ENCODE data around the gene CDH11. TPM values are rescaled to one million over a fixed set of nuclear protein-coding genes. Genes with fewer than 3 reads are reported as not detected.

The CDH11 gene
- total and polyA plus RNA-seq, 10 of the 15 experiments (the other 5 are each of a cell fraction or from before 2014, with no cell fraction given), result 0.31 to 9.7 (median 0.87) TPM

DNA sequence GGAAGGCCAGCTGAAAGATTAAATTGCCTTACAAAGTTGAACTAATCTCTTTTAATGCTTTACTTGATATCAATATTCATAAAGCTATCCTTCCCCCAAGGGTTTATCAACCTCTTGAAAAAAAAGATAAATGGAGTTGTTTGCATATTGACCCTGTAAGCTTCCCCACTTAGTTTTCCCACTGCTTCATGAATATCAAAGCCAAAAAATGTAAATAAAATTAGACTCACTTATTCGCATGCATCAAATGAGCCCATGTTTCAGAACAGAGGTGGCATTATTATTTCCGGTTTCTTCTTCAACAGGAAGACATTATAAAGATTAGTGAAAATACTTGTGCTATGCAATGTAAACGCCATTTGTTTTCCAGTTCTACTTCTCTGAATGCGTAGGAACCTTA, 150.7 kb downstream of the CDH11 start (continued):
- no peak for TF ChIP-seq EP300 (IDR thresholded peaks at IDR 0.05; ENCODE audit: borderline replicate concordance in 1 of 2, control insufficient read depth in 1 of 2, low read depth in 2 of 2, low read length in 2 of 2)
- no peak for TF ChIP-seq STAT1 (conservative IDR thresholded peaks at IDR 0.05)
- no peak for TF ChIP-seq FOXK2 (IDR thresholded peaks at IDR 0.05)
- TF ChIP-seq NFIC (IDR thresholded peaks at IDR 0.05; ENCODE audit: low read depth, low read length), result no peak

DNA sequence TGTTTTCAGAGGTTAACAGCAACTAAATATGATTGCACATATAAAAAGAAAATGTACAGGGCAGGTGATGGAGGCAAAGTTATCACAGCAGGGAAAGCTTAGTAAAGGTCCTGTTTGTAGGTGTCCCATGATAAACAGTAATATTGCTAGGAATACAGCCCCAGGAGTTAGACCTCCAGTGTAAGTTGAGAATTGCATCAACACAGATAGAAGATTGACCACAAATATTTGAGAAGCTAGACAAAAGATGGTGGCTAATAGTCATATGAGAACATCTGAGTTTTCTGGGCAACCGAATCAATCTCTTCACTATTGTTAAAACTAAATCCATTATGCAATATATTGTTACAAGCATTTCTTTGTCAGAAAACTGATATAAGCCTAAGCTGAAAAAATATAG, 152.6 kb downstream of the CDH11 start:
- Histone ChIP-seq H3K4me3 (no peak overlapping the region), H2AFZ (ENCODE audit: control insufficient read depth, low read depth, low read length) (no peak overlapping the region), H3K36me3 (ENCODE audit: control insufficient read depth in 2 of 2, insufficient read depth in 2 of 2, low read length in 1 of 2) (no peaks in the 10 kb centered on the region), H3K4me2 (ENCODE audit: control insufficient read depth, insufficient read depth) (no peak overlapping the region), H3K27me3 (replicated peaks in 1 of 2; ENCODE audit: control insufficient read depth in 2 of 2, insufficient read depth in 2 of 2, low read length in 1 of 2) (no peaks in the 10 kb centered on the region), H3K9ac (ENCODE audit: control insufficient read depth, insufficient read depth, low read length) (no peak overlapping the region), H3K9me3 (replicated peaks; ENCODE audit: control insufficient read depth, insufficient read depth, low read length) (no peaks in the 10 kb centered on the region), H3K4me1 (ENCODE audit: control insufficient read depth, insufficient read depth, low read length) (no peaks in the 10 kb centered on the region), H4K20me1 (ENCODE audit: control insufficient read depth, insufficient read depth) (no peaks in the 10 kb centered on the region), H3K79me2 (ENCODE audit: control insufficient read depth, insufficient read depth, low read length) (no peaks in the 10 kb centered on the region), H3K27ac (ENCODE audit: control insufficient read depth, insufficient read depth) (no peak overlapping the region)
- ChIA-PET SMC1A (ENCODE audit: uncharacterized antibody, unreplicated experiment) (interaction anchor here (0.9 to 2.0 kb wide), 4 partner anchors 10 to 81 kb away, joined by 3 to 7 read pairs (median 5); no protein-coding TSS in a partner anchor), CTCF (interaction anchor here (2.2 kb wide), 1 partner anchor 14 kb away, joined by 10 read pairs; no protein-coding TSS in a partner anchor), POLR2A (no interaction called here), RAD21 (ENCODE audit: unreplicated experiment) (interaction anchor here (1.0 kb wide), 1 partner anchor 81 kb away, joined by 3 read pairs; no protein-coding TSS in a partner anchor)
- DNase-seq (ENCODE audit: low read depth, low spot score) (no peak), ATAC-seq (no peak), FAIRE-seq (no peak)
- 37% methylated on average over 1 of the region's 1 CpG for WGBS (ENCODE audit: insufficient coverage, insufficient replicate concordance, low lambda C conversion rate, missing lambda C conversion rate)
- no TSS peak for BruUV-seq (replicated peaks)
- in situ Hi-C loops (cut with MboI), result no loop called here
- intact Hi-C loops (cut with micrococcal nuclease; ENCODE audit: unreplicated experiment), result no loop called here
- no peak for TF ChIP-seq HDAC2 (IDR thresholded peaks at IDR 0.05)
- no peak for TF ChIP-seq IRF4 (IDR thresholded peaks at IDR 0.05; ENCODE audit: low read depth, low read length)
- no peak for TF ChIP-seq EED (IDR thresholded peaks at IDR 0.05; ENCODE audit: low read depth)
- TF ChIP-seq, protein P1, sequence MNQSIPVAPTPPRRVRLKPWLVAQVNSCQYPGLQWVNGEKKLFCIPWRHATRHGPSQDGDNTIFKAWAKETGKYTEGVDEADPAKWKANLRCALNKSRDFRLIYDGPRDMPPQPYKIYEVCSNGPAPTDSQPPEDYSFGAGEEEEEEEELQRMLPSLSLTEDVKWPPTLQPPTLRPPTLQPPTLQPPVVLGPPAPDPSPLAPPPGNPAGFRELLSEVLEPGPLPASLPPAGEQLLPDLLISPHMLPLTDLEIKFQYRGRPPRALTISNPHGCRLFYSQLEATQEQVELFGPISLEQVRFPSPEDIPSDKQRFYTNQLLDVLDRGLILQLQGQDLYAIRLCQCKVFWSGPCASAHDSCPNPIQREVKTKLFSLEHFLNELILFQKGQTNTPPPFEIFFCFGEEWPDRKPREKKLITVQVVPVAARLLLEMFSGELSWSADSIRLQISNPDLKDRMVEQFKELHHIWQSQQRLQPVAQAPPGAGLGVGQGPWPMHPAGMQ (IDR thresholded peaks at IDR 0.05; ENCODE audit: borderline replicate concordance), result no peak

Measured in GM12878 (cell line).